HepG2 (cell line): ENCODE data around the gene SNUPN. TPM values are rescaled to one million over a fixed set of nuclear protein-coding genes. Genes with fewer than 3 reads are reported as not detected.

ENCODE experiments used
- AGO2 ChIP-seq: fragments of 200-400 bp; formaldehyde crosslinking; optimal IDR thresholded peaks from 2 replicates; pipeline ENCODE3; 2017; ENCODE audit warnings: mild to moderate bottlenecking, low read depth, low read length, moderate library complexity
- AHR ChIP-seq: IDR thresholded peaks from 2 replicates; pipeline ENCODE4 v1.6.1; 2018; ENCODE audit warnings: missing genetic modification reagents, missing compliant biosample characterization
- ARHGAP35 ChIP-seq: sonication (generic); formaldehyde crosslinking; IDR thresholded peaks from 2 replicates; pipeline ENCODE4 v1.9.0; 2022; ENCODE audit warnings: mild to moderate bottlenecking, inconsistent platforms, moderate library complexity, missing genetic modification reagents, borderline replicate concordance
- DMAP1 ChIP-seq: IDR thresholded peaks from 2 replicates; pipeline ENCODE4 v1.6.1; 2016
- DNMT3B ChIP-seq: conservative IDR thresholded peaks from 2 replicates; pipeline ENCODE4 v1.6.1; 2016; ENCODE audit warnings: missing biosample characterization, control low read depth
- FOSL1 ChIP-seq: sonication (generic); formaldehyde crosslinking; IDR thresholded peaks from 2 replicates; pipeline ENCODE4 v1.9.0; 2021; ENCODE audit warnings: missing genetic modification reagents, borderline replicate concordance
- JUND ChIP-seq: sonication (generic); formaldehyde crosslinking; IDR thresholded peaks from 2 replicates; pipeline ENCODE4 v1.8.0; 2022; ENCODE audit warnings: mild to moderate bottlenecking, missing genetic modification reagents
- KDM2A ChIP-seq: sonication (generic); formaldehyde crosslinking; IDR thresholded peaks from 2 replicates; pipeline ENCODE4 v1.4.0; 2020; ENCODE audit warnings: low read depth, missing genetic modification reagents, borderline replicate concordance
- MAFF ChIP-seq: IDR thresholded peaks from 2 replicates; pipeline ENCODE4 v1.6.1; 2011; ENCODE audit warnings: low read depth, low read length, improper control_type of control experiment
- MIER3 ChIP-seq: IDR thresholded peaks from 2 replicates; pipeline ENCODE4 v1.6.1; 2016; ENCODE audit warnings: missing compliant biosample characterization, borderline replicate concordance
- STAT5B ChIP-seq: sonication (generic); formaldehyde crosslinking; IDR thresholded peaks from 2 replicates; pipeline ENCODE4 v1.4.0; 2020; ENCODE audit warnings: missing genetic modification reagents
- ZNF20 ChIP-seq: sonication (generic); formaldehyde crosslinking; IDR thresholded peaks from 2 replicates; pipeline ENCODE4 v1.4.0; 2020; ENCODE audit warnings: mild to moderate bottlenecking, moderate library complexity, missing genetic modification reagents
- ZNF432 ChIP-seq: sonication (generic); formaldehyde crosslinking; IDR thresholded peaks from 2 replicates; pipeline ENCODE4 v1.5.0; 2020; ENCODE audit warnings: missing genetic modification reagents, mild to moderate bottlenecking, borderline replicate concordance
- ZNF512 ChIP-seq: sonication (generic); formaldehyde crosslinking; IDR thresholded peaks from 2 replicates; pipeline ENCODE4 v1.4.0; 2020; ENCODE audit warnings: mild to moderate bottlenecking, missing genetic modification reagents
- ZNF609 ChIP-seq: sonication (generic); formaldehyde crosslinking; IDR thresholded peaks from 2 replicates; pipeline ENCODE4 v1.4.0; 2020; ENCODE audit warnings: mild to moderate bottlenecking, missing genetic modification reagents, borderline replicate concordance
- ZNF747 ChIP-seq: sonication (generic); formaldehyde crosslinking; IDR thresholded peaks from 2 replicates; pipeline ENCODE4 v1.8.1; 2023; ENCODE audit warnings: missing genetic modification reagents, mild to moderate bottlenecking, borderline replicate concordance
- ZNF782 ChIP-seq: sonication (generic); formaldehyde crosslinking; IDR thresholded peaks from 2 replicates; pipeline ENCODE4 v1.4.0; 2020; ENCODE audit warnings: missing genetic modification reagents, mild to moderate bottlenecking, borderline replicate concordance
- ZNF83 ChIP-seq: sonication (generic); formaldehyde crosslinking; IDR thresholded peaks from 2 replicates; pipeline ENCODE4 v1.4.0; 2020; ENCODE audit warnings: missing genetic modification reagents, mild to moderate bottlenecking, borderline replicate concordance
- ZNF879 ChIP-seq: sonication (generic); formaldehyde crosslinking; IDR thresholded peaks from 2 replicates; pipeline ENCODE4 v1.8.1; 2023; ENCODE audit warnings: missing genetic modification reagents
- polyA plus RNA-seq, 8 experiments: library from polyadenylated mRNA; depleted of rRNA in 3 of 8; stranded (reverse) in 7 of 8; unstranded in 1 of 8; fragments of >200 nt; fragmentation: Illumina TruSeq in 4 of 8; extraction: Trizol in 4 of 8; gene quantifications; 2 replicates each; pipeline versions ENCODE4 v1.2.1 to v1.2.3, GENCODE V29; 2011 to 2016; ENCODE audit warnings: low read depth in 4 of 8, missing spikeins in 1 of 8, mixed read lengths in 1 of 8; ENCODE audit not compliant: insufficient read depth in 1 of 8
- total RNA-seq, 5 experiments: library from RNA; depleted of rRNA; stranded (reverse); fragments of >200 nt; fragmentation: Illumina TruSeq; extraction: Trizol; gene quantifications; 2 replicates each; pipeline ENCODE4 v1.2.3, GENCODE V29; 2016; ENCODE audit warnings: low read depth in 1 of 5

The SNUPN gene
- total and polyA plus RNA-seq, 2 of the 13 experiments (the other 11 are each of a cell fraction or from before 2014, with no cell fraction given) = 9.0 to 16.4 TPM

DNA sequence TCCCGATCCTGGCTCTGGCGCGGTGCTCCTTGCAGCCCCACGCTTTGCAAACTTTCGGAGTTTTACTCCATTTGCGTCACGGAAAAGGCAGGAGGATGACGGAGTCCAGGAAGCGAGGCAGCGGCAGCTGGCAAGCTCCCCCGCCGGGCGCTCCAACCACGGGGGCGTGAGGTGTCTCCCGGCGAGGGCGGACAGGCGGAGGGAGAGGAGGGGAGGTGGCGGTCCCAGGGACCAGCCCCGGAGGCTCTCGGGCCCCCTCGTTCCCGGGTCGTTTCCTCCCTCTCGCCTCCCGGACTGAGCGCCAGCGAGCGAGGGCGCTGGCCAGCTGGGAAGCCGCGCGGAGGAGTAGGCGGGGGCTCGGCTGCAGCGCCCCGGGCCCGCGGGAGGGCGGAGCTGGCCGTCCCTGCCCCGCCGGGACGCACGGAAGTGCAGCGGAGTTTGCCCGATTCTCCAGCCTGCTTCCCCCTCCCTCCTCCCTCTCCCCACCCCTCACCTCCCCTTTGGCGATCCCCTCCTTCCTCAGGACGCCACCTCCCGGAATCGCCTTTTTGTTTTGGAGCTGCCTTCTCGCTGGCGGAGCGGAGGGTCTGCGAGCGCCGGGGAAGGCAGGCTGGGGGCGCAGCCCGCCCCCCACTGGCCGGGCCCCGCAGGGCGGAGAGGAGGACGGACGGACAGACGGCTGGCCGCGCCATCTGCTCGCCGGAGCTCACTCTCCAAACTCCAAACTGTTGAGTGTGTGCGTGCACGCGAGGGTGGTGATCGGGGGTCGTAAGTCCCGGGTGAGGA, 22.0 kb upstream of the SNUPN start, which contains the start of gene SNX33 (continued):
- TF ChIP-seq ZNF609 (CRISPR knock-in tag) (0 out of 2 replicates have a peak, but pooled peaks have one; percentile 30), ZNF512 (no peak), ZNF782 (CRISPR knock-in tag) (no peak), DMAP1 (CRISPR knock-in tag) (peak; percentile 70; the same call in 1 of the 2 replicates), AHR (CRISPR knock-in tag) (no peak), KDM2A (CRISPR knock-in tag) (peak; percentile 74), ZNF83 (CRISPR knock-in tag) (0 out of 2 replicates have a peak, but pooled peaks have one; percentile 46), STAT5B (CRISPR knock-in tag) (no peak), JUND (CRISPR knock-in tag) (0 out of 2 replicates have a peak, but pooled peaks have one; percentile 47), MIER3 (CRISPR knock-in tag) (no peak), ZNF747 (no peak), MAFF (no peak), AGO2 (peak; percentile 46), FOSL1 (CRISPR knock-in tag) (no peak), ARHGAP35 (CRISPR knock-in tag) (no peak), ZNF879 (CRISPR knock-in tag) (no peak), ZNF432 (no peak), DNMT3B (CRISPR knock-in tag) (no peak), ZNF20 (no peak)
